Osteocyte (in vitro differentiated cells): Measurements from ENCODE around the gene CACHD1. TPM values are rescaled to one million over a fixed set of nuclear protein-coding genes. Genes with fewer than 3 reads are reported as not detected.

ENCODE experiments used
- DNase-seq: peaks from one replicate; pipeline ENCODE4 v3.0.0; 2021; ENCODE audit warnings: mixed read lengths; ENCODE audit not compliant: unreplicated experiment; ENCODE audit errors: extremely low spot score
- H3K27ac Mint-ChIP-seq: one replicate; pipeline ENCODE4 v1.8.0; 2021; ENCODE audit warnings: mild to moderate bottlenecking, mixed read lengths; ENCODE audit not compliant: unreplicated experiment
- H3K27me3 Mint-ChIP-seq: one replicate; pipeline ENCODE4 v1.8.0; 2021; ENCODE audit warnings: mixed read lengths; ENCODE audit not compliant: unreplicated experiment
- H3K36me3 Mint-ChIP-seq: one replicate; pipeline ENCODE4 v1.8.0; 2021; ENCODE audit warnings: mixed read lengths; ENCODE audit not compliant: unreplicated experiment
- H3K4me1 Mint-ChIP-seq: one replicate; pipeline ENCODE4 v1.8.0; 2021; ENCODE audit warnings: mixed read lengths; ENCODE audit not compliant: unreplicated experiment
- H3K4me3 Mint-ChIP-seq: one replicate; pipeline ENCODE4 v1.8.0; 2021; ENCODE audit warnings: mild to moderate bottlenecking, moderate library complexity, mixed read lengths; ENCODE audit not compliant: unreplicated experiment
- H3K9me3 Mint-ChIP-seq: one replicate; pipeline ENCODE4 v1.8.0; 2021; ENCODE audit warnings: mixed read lengths; ENCODE audit not compliant: unreplicated experiment
- total RNA-seq: library from RNA; stranded (reverse); gene quantifications from 2 replicates; pipeline ENCODE4 v1.2.1, GENCODE V29; 2021
- TF ChIP-seq, protein P1 (sequence below): fragments of 200-600 bp; sonication (generic); IDR thresholded peaks from 2 replicates; pipeline ENCODE4 v1.5.0; 2021; ENCODE audit warnings: antibody characterized with exemption, mild to moderate bottlenecking, moderate library complexity

The CACHD1 gene
- total RNA-seq, 1 donor from 2014 or later, result 5.5 TPM

DNA sequence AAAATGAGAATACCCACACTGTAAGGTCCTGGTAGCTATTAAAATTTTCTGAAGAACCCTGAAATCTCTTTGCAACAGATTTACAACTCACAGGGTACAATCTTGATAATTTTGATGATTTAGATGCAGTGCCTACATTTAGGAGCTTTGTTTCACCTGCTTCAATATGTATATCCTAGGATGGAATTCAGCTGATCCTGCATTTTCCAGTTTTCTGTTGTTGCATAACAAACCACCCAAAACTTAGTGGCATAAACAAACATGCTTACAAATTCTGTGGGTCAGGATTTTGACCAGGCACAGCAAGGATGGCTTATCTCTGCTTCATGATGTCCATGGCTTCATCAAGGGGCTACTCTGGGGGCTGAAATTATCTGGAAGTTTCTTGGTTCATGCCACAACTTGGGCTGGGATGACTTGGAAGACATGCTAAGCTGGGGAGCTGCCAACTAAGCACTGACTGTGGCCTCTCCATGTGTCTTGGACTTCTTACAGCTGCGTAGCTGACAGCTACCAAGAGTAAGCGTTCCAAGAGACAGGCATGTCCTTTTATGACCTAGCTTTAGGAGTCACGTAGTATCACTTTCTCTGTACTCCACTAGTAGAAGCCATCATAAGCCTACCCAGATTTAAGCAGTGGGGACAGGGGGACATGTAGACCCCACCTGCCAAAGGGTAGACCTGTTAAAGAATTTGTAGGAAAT lies 108.5 kb downstream of the CACHD1 start:
- TF ChIP-seq, protein P1, sequence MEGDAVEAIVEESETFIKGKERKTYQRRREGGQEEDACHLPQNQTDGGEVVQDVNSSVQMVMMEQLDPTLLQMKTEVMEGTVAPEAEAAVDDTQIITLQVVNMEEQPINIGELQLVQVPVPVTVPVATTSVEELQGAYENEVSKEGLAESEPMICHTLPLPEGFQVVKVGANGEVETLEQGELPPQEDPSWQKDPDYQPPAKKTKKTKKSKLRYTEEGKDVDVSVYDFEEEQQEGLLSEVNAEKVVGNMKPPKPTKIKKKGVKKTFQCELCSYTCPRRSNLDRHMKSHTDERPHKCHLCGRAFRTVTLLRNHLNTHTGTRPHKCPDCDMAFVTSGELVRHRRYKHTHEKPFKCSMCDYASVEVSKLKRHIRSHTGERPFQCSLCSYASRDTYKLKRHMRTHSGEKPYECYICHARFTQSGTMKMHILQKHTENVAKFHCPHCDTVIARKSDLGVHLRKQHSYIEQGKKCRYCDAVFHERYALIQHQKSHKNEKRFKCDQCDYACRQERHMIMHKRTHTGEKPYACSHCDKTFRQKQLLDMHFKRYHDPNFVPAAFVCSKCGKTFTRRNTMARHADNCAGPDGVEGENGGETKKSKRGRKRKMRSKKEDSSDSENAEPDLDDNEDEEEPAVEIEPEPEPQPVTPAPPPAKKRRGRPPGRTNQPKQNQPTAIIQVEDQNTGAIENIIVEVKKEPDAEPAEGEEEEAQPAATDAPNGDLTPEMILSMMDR, result no peak
- no peaks in the 10 kb centered on the region for H3K36me3 Mint-ChIP-seq
- H3K9me3 Mint-ChIP-seq, result no peaks in the 10 kb centered on the region
- H3K27ac Mint-ChIP-seq, result no peak overlapping the region
- no peak for DNase-seq
- H3K4me3 Mint-ChIP-seq, result no peak overlapping the region
- H3K27me3 Mint-ChIP-seq, result no peaks in the 10 kb centered on the region
- no peaks in the 10 kb centered on the region for H3K4me1 Mint-ChIP-seq

DNA sequence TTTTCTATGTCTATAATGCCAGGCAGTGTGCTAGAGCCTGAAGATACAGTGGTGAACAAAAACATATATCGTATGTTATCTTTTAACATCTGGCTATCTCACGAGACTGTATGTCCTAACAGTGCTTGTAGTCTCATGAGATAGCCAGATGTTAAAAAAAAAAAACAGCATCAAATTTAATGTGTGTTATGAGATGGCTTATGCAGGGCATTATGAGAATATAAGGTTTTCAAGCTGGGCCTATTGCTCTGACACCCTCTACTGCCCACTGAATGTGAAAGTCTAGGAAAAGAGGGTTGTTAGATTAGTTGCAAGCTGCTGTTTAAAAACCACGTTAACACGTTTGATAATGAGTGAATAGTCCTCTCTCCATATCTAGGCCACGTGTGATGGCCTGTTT lies 109.8 kb downstream of the CACHD1 start:
- TF ChIP-seq, protein P1, result no peak
- no peak for DNase-seq
- no peaks in the 10 kb centered on the region for H3K9me3 Mint-ChIP-seq
- no peak overlapping the region for H3K27ac Mint-ChIP-seq
- no peaks in the 10 kb centered on the region for H3K36me3 Mint-ChIP-seq
- no peak overlapping the region for H3K4me3 Mint-ChIP-seq
- H3K4me1 Mint-ChIP-seq, result no peaks in the 10 kb centered on the region
- no peaks in the 10 kb centered on the region for H3K27me3 Mint-ChIP-seq

DNA sequence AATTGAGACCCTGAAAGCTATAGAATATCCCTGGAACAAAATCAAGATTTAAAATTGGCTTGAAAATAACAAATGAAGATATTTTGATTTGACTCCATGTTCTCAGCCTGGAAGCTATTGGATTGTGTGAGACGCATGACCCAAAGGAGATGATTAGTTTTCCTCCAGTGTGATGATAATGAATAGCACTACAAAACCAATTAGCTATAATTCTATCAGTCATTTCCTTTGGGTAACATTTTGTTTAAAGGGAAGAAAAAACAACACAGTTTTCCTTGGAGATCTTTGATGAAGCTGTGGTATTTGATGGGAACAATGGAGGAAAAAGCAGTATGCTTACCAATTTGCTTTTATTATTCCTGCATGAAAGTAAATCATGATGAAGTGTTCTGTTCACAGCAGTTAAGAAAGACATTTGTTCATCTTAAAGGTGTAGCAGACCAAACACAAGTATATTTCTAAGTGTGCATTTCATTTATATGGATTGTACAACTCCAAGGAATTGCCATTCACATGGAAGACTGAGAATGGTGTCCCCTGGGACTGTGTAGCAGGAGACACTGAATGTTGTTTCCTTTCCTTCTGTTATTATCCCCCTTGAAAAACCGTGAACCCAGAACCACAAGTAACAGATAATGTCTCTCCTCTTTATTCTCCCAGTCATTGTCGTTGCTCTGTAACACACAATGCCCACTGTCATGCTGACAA lies 111.4 kb downstream of the CACHD1 start:
- Mint-ChIP-seq H3K27ac (no peak overlapping the region), H3K9me3 (no peaks in the 10 kb centered on the region), H3K27me3 (no peaks in the 10 kb centered on the region), H3K4me3 (no peak overlapping the region), H3K4me1 (no peaks in the 10 kb centered on the region), H3K36me3 (no peaks in the 10 kb centered on the region)
- DNase-seq, result no peak
- TF ChIP-seq, protein P1, result no peak

DNA sequence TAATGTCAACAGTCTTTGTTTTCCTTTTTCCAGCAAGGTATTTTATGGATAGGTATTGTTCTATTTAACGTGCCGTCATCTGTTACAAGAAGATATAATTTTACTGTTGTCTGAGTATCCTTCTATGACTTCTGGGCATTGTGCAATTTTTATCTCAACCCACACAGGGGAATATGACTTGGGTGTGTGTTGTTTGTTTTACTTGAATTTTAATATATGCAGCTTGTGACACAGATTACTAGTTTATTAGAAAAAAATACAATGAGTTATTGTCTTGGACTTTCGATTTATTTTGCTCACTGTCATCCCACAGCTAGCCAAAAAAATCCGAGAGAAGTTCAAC lies 111.9 kb downstream of the CACHD1 start:
- Mint-ChIP-seq H3K9me3 (no peaks in the 10 kb centered on the region), H3K4me1 (no peaks in the 10 kb centered on the region), H3K27ac (no peak overlapping the region), H3K4me3 (no peak overlapping the region), H3K36me3 (no peaks in the 10 kb centered on the region), H3K27me3 (no peaks in the 10 kb centered on the region)
- TF ChIP-seq, protein P1, result no peak
- DNase-seq, result no peak

DNA sequence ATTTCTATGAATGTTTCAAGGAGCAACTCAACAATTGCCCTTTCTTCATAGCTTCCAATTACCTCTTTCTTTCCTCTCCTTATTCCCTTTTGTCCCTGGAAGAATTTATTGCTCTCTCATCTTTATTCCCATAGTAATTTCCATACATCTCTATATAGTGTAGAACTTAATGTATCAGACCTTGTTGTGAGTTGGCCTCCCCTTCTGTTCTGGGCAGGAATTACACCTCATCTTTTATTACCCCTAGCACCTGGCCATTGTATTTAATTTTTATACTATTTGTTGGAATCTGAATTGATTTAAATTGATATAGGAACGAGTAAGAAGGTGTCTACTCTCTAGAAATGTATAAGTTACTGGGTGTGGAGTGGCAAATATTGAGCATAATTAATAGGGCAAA lies 114.5 kb downstream of the CACHD1 start:
- Mint-ChIP-seq H3K4me3 (no peak overlapping the region), H3K27me3 (no peaks in the 10 kb centered on the region), H3K27ac (no peak overlapping the region), H3K9me3 (no peaks in the 10 kb centered on the region), H3K36me3 (no peaks in the 10 kb centered on the region), H3K4me1 (no peaks in the 10 kb centered on the region)
- no peak for DNase-seq
- TF ChIP-seq, protein P1, result no peak
